ENCODE data around the gene NFE2L3. TPM values are rescaled to one million over a fixed set of nuclear protein-coding genes. Genes with fewer than 3 reads are reported as not detected.
"Not testable (repeated sequence)": the region's sequence is repeated elsewhere in the genome, so short reads cannot be mapped to it uniquely, and the experiment has no call there.

The NFE2L3 gene
- polyA plus RNA-seq, 3 donors: 23.8 to 48.0 (median 35.3) TPM

DNA sequence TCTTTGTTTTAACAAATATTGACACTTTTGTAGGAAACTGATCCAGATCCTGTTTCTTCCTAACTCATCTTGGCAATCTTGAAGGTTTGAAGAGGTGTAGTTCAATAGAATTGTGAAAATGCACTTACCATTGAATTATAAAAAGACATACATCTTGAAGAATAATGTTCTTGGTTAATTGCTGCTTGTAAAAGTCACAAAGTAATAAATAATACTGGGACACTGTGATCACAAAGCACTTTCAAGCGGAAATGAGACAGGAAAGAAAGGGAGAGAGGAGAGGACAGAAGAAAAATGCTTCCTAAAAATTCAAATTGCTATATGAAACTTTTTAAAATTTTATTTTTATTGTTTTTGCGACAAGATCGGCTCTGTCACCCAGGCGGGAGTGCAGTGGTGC, 15.2 kb upstream of the NFE2L3 start:
- no peak for DNase-seq (ENCODE audit: extremely low read depth in 1 of 11, low read depth in 9 of 11, low spot score in 4 of 11)

DNA sequence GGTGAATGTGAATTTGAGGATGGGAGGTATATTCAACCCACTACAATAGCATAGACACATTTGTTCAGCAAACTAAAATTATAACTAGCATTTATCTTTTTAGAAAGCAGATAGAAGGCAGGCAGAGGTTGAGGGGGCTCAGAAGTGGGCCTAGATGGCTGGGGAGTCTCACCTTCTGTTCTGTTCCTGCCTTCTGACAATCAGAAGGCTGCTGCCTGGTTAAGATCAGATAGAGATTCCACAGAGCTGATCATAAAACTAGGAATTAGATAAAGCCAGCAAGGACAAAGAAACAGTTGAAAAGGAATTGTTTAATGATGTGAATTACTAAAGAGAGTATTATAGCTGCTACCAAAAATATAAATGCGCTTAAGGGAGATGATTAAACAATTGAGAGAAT, 11.6 kb upstream of the NFE2L3 start:
- no peak for DNase-seq (ENCODE audit: extremely low read depth in 1 of 11, low read depth in 9 of 11, low spot score in 4 of 11)

DNA sequence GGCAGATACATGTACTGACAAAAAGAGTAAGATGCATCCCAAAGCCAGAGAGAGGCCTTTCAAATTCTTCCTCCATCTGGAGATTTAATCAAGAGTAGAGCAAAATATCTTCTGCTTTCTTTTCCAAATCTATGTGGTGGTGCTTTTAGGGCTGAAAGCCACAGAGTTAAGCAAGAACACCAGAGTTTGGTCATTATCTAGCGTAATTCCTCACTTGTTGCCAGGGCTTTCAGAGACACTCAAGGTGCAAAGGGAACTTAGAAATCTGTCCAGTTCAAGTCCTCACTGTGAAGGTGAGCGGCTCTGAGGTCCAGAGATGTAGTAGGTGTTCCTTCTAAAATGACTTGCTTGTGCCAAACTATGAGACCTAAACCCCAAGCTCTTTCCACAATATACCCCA, 10.9 kb upstream of the NFE2L3 start:
- no peak for DNase-seq (ENCODE audit: extremely low read depth in 1 of 11, low read depth in 9 of 11, low spot score in 4 of 11)

DNA sequence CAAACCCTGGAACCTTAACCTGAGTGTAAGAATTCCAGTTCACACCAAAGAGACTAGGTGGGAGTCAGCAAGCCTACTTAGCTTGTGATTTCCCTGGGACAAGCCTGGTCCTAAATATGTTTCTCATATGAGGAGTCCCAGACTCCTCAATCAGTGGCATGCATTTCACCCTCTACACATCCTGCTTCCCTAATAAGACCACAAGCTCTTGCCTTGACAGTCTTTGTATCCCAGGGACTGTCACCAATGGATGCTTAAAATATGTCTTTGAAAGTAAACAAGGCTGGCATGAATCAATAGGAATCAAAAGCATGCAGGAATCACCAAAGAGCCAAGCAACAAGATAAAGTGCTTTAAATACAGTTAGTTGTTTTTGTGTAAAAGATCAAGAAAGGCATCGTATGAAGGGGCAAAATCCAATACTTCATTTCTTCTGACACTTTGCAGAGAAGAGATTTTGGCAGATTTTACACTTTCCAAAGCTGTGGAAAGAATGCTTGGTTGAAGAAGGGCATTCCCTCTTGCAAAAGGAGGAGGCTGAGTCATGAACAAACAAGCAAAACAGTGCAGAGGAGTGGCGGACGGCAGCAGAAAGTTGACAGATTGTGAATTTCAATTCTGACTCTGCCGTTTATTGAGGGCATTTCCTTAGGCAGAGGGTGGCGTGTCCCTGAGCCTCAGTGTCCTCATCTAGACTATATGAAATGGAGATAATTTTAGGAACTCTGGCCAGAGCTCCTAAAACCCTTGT, 8.5 kb upstream of the NFE2L3 start:
- DNase-seq (ENCODE audit: extremely low read depth in 1 of 11, low read depth in 9 of 11, low spot score in 4 of 11): no peak

DNA sequence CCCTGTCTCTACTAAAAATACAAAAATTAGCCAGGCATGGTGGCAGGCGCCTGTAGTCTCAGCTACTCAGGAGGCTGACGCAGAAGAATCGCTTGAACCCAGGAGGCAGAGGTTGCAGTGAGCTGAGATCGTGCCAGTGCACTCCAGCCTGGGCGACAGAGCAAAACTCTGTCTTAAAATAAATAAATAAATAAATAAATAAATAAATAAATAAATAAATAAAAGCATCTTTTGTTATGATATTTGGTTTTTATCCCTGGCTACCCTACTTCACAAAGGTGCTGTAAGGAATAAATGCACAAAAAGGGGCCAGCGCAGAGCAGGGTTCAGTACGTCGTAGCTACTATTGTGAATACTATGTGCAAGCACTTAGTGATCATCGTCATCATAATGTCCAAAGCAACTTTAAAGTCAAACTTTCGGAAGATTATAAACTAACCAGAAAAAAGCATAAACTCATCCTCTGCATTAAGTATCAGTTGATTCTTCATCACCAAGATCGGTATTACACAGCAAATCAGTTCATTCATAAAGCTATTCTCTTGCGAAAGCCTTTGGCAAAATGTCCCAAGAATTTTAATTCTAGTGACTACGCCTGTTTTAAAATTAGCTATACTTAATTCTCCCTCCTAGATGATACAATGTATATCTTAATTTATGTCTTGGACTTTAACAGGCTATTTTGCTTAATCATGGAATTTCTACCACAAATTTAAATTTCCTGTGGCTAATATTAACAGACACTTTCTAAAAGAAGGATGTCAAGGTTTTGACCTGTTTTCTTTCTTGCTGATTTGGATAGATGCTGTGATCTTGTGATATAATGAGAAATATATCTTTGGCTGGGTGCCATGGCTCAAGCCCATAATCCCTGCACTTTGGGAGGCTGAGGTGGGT, 7.6 kb upstream of the NFE2L3 start:
- no peak for DNase-seq (ENCODE audit: extremely low read depth in 1 of 11, low read depth in 9 of 11, low spot score in 4 of 11)

DNA sequence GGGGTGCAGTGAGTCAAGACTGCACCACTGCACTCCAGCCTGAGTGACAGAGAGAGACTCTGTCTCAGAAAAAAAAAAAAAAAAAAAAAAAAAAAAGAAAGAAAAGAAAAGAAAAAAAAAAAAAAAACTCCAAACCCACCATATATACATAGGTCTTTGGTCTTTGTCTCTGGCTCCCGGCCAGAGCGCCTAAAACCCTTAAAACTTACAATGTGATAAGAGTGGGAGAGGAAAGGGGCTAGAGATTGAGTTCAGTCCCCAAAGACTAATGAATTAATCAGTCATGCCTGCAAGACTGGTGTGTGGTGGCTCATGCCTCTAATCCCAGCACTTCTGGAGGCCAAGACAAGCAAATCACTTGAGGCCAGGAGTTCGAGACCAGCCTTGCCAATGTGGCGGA, 6.8 kb upstream of the NFE2L3 start:
- DNase-seq (ENCODE audit: extremely low read depth in 1 of 11, low read depth in 9 of 11, low spot score in 4 of 11): no peak

DNA sequence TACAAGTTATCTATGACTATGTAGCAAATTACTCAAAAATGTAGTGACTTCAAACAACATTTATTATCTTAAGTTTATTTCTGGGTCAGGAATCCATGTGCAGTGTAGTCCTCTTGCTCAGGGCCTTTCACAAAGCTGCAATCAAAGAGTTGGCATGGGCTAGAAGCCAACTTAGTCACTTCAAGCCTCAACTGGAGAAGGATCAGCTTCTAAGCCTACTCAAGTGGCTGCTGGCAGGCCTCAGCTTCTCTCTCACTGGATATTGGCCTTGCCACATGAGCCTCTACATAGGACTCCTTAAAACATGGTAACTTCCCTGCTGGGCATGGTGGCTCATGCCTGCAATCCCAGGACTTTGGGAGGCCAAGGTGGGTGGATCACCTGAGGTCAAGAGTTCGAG, 5.0 kb upstream of the NFE2L3 start:
- no peak for DNase-seq (ENCODE audit: extremely low read depth in 1 of 11, low read depth in 9 of 11, low spot score in 4 of 11)

DNA sequence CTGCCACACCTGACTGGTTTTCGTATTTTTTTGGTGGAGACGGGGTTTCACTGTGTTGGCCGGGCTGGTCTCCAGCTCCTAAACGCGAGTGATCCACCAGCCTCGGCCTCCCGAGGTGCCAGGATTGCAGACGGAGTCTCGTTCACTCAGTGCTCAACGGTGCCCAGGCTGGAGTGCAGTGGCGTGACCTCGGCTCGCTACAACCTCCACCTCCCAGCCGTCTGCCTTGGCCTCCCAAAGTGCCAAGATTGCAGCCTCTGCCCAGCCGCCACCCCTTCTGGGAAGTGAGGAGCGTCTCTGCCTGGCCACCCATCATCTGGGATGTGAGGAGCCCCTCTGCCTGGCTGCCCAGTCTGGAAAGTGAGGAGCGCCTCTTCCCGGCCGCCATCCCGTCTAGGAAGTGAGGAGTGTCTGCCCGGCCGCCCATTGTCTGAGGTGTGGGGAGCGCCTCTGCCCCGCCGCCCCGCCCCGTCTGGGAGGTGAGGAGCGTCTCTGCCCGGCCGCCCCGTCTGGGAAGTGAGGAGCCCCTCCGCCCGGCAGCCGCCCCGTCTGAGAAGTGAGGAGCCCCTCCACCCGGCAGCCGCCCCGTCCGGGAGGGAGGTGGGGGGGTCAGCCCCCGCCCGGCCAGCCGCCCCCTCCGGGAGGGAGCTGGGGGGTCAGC, 4.2 kb upstream of the NFE2L3 start:
- DNase-seq (ENCODE audit: extremely low read depth in 1 of 11, low read depth in 9 of 11, low spot score in 4 of 11): not testable (repeated sequence)

DNA sequence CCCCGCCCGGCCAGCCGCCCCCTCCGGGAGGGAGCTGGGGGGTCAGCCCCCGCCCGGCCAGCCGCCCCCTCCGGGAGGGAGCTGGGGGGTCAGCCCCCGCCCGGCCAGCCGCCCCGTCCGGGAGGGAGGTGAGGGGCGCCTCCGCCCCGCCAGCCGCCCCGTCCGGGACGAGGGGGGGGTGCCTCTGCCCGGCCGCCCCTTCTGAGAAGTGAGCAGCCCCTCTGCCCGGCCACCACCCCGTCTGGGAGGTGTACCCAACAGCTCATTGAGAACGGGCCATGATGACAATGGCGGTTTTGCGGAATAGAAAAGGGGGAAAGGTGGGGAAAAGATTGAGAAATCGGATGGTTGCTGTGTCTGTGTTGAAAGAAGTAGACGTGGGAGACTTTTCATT, 3.7 kb upstream of the NFE2L3 start:
- not testable (repeated sequence) for DNase-seq (ENCODE audit: extremely low read depth in 1 of 11, low read depth in 9 of 11, low spot score in 4 of 11)

DNA sequence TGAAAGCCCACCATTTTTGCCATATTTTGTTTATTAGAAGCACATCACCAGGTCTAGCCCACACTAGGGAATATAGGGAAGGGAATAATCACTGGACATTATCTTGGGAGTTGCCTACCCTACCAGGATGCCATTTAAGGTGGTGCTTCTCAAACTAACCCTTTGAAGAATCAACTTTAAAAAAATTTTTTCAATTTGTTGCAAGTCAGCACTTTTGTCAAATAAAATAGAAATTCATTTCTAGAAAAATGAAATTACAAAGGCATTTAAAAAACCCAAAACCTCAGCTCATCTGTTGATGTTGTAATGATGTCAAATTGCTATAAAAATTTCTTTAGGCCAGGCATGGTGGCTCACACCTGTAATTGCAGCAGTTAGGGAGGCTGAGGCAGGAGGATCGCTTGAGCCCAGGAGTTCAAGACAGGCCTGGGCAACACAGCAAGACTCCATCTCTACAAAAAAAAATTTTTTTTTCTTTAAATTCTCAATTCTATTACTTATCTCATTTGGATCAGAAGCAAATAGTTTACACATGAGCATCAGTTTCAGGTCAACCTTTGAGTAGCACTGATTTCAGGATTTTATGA, 2.5 kb upstream of the NFE2L3 start:
- no peak for DNase-seq (ENCODE audit: extremely low read depth in 1 of 11, low read depth in 9 of 11, low spot score in 4 of 11)

DNA sequence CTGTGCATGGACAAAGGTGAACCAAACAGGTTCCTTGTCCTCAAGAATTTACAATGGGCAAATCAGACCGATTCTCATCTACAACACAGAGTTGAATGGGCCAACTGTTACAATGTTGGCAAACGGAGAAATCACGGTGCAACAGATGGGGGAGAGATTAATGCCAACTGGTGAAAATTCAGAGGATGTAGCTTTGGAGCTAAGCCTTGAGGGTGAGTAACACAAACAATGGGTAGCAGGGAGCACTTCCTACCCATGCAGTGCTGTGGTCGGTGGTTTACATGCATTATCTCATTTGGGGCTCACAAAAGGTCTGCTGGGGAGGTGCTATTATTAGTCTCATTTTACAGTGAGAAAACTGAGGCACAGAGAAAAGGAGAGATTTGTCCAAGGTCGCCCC, 902 bp upstream of the NFE2L3 start:
- DNase-seq (ENCODE audit: extremely low read depth in 1 of 11, low read depth in 9 of 11, low spot score in 4 of 11): no peak

DNA sequence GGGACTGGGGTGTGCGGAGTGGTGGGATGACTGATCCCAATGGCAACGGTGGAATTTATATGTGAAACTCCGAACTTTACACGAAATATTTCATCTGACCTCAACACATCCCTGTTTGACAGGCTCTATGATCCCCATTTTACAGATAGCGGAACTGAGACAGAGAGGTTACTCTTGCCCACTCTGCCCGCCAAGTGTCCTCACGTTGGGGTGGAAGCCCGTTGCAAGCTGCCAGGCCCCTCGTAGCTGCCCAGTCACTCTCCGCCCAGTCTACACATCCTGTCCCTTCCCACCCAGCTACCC, 397 bp upstream of the NFE2L3 start:
- no peak for DNase-seq (ENCODE audit: extremely low read depth in 1 of 11, low read depth in 9 of 11, low spot score in 4 of 11)

DNA sequence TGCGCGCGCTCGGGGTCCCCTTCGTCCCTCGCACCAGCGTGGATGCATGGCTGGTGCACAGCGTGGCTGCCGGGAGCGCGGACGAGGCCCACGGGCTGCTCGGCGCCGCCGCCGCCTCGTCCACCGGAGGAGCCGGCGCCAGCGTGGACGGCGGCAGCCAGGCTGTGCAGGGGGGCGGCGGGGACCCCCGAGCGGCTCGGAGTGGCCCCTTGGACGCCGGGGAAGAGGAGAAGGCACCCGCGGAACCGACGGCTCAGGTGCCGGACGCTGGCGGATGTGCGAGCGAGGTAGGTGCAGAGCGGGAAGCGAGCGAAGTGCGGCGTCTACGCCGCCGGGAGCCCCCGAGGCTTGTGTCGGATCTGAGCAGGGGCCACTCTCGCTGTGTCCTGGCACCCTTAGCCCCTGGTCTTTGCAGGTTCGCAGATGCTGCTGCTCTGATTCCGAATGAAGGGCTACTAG, 813 bp downstream of the NFE2L3 start:
- DNase-seq (ENCODE audit: extremely low read depth in 1 of 11, low read depth in 9 of 11, low spot score in 4 of 11): not testable (repeated sequence)

DNA sequence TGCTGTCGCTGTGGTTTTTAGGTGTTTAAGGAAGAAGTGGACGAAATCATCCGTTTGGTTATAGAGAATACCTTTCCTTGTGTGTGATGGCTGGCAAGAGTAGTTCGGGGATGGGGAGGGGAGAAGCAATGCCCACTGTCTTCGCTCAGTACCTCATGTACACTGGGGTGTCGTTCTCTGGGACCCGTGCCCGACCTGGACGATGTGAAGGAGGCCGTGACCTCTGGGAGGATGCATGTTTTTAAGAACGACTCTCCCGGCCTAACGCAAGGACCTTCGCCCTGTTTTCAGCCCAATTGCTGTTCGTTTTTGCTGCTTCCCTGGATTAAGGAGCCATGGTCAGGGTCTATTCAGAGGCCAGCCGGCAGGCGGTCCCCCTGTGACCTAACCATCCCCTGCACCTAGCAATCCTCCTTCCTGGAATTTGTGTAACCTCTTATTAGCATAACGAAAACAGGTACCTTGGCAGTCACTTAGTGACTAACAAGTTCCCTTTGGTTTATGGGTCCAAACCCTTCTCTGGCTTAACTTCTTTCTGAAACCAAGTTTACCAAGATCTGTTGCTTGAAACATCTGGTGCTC, 1.3 kb downstream of the NFE2L3 start:
- DNase-seq (ENCODE audit: extremely low read depth in 1 of 11, low read depth in 9 of 11, low spot score in 4 of 11): no peak

DNA sequence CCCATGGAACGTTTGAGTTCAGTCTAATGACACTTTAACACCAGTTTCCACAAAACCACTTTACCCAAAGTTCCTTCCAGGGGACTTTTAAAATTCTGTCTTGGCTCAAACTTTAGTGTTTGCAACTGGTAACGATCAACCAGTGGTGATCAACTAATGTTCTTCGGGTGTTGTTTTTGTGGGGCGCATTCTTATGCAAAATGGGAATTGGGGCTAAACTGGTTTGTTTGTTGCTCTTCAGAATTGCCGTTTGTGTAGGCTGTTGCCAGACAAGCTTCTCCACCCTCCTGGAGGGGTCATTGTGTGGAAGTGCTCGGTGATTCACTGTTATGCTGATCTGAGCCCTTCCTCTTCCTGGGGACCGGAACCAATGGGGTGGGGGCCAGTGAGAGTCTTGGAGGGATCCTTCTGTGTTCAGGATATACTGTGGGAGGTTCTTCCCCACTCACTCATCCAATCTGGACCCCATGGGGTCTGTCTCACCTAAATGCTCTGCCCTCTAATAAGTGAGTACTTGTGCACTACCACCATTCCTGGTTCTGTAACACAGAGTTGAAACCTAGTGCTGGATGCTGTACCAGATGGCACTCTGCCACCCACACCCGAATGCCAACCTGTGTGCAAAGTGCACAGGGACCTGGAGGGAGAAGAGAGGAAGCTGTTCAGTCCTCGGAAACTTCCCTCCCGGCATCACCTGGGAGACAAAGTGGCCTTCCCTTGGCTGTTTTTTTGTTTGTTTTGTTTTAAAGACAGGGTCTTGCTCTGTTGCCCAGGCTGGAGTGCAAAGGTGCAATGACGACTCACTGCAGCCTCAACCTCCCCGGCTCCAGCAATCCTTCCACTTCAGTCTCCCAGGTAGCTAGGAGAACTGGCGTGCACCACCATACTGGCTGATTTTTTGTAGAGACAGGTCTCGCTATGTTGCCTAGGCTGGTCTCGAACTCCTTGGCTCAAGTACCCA, 2.1 kb downstream of the NFE2L3 start:
- no peak for DNase-seq (ENCODE audit: extremely low read depth in 1 of 11, low read depth in 9 of 11, low spot score in 4 of 11)

DNA sequence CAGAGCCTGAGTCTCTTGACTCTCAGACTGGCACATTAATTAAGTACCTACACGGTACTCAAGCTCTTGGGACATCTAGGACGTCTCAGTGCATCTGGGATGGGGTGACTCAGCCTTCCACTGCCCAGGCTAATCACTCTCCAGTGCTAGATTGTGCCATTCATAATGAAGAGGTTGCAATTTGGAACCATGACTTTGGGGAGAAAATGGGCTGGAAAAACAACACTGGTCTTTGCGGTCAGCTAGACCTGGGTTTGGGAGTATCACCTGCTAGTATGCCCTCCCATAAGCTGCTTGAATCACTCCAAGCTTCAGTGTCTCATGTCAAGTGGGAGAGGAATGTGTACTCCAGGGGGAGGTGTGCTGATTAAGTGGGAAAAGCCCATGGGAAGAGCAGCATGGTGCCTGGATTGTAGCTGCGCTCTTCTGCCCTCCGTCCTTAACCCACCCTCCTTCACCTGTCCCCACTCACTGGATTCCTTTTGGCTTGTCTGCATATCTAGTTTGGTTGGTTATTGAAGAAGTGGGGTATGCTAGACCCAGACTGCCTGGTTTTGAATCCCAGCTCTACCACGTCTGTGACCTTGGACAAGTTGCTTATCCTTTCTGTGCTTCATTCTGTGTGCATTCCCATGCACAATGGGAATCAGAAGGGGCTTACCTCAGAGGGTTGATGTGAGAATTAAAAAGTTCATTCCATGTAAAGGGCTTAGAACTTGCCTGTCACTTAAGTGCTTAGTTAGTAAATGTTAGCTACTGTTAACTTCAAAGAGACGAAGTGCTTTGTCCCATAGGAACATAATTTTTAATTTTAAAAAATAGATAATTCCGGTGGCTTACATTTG, 3.8 kb downstream of the NFE2L3 start:
- DNase-seq (ENCODE audit: extremely low read depth in 1 of 11, low read depth in 9 of 11, low spot score in 4 of 11): no peak
